GM10266 (cell line): Measurements from ENCODE around the gene ELF1.

Source experiments
- DNase-seq: peaks from one replicate; pipeline ENCODE4 v3.0.0; 2012; ENCODE audit errors: extremely low spot score
- TF ChIP-seq, protein P1 (sequence below): IDR thresholded peaks from 2 replicates; pipeline ENCODE4 v1.5.1; 2012; ENCODE audit warnings: mild to moderate bottlenecking, low read depth; ENCODE audit not compliant: control insufficient read depth, insufficient read depth; ENCODE audit errors: missing control alignments

ELF1 gene

GRCh38 chr13:40984668-40985366 is 34.3 kb downstream of the ELF1 start:
- no peak for DNase-seq
- TF ChIP-seq, protein P1, sequence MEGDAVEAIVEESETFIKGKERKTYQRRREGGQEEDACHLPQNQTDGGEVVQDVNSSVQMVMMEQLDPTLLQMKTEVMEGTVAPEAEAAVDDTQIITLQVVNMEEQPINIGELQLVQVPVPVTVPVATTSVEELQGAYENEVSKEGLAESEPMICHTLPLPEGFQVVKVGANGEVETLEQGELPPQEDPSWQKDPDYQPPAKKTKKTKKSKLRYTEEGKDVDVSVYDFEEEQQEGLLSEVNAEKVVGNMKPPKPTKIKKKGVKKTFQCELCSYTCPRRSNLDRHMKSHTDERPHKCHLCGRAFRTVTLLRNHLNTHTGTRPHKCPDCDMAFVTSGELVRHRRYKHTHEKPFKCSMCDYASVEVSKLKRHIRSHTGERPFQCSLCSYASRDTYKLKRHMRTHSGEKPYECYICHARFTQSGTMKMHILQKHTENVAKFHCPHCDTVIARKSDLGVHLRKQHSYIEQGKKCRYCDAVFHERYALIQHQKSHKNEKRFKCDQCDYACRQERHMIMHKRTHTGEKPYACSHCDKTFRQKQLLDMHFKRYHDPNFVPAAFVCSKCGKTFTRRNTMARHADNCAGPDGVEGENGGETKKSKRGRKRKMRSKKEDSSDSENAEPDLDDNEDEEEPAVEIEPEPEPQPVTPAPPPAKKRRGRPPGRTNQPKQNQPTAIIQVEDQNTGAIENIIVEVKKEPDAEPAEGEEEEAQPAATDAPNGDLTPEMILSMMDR = no peak

DNA sequence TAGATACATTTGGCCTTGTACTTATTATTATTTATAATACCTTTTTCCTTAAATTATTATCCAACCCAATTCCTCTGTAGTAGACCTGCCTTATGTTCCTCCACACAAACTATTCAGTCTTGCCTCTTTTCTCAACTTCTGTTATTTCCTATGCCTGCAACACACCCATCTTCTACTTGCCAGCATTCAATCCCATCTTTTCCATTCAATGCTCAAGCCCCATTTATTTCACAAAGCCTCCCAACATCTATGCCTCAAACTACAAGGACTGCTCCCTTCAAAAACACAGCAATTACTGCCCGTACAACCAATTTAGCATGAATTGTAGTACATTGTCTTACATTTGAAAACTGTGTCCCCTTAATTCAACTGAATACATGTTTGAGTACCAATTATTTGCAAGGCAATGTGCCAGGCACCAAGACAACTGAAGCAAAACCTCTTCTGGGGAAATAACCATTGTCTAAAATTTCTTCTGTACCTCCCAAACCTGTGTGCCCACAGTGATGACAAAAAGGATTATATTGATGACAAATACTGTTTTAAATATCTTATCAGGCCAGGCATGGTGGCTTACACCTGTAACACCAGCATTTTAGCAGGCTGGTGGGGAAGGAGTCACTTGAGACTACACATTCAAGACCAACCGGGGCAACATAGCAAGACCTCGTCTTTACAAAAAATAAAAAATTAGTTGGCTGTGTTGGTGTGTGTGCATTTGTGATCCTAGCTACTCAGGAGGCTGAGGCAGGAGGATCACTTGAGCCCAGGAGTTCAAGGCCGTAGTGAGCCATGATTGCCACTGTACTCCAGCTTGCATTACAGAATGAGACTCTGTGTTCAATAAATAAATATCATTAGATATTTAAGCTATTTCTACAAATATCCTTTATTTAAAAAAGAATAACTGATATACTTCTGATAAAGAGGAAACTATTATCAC is 35.1 kb downstream of the ELF1 start:
- no peak for DNase-seq
- TF ChIP-seq, protein P1 = no peak

DNA sequence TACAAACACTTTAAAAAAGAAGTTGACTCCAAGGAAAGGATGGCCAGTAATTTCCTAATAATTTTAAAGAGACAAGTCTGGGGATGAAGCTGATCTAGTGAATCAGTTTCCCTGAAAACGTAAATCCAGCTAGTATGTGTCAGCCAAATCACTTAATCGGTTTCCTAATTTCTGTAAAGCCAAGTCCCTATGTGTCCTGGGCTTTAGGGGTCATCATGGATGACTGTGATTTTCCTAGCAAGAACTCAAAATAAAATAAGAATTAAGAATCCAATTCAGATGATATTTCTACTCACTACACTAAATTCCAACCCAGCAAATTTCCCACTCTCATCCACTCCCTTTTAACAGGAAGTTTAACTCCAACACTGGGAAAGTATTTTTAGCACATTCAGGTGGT is 35.9 kb downstream of the ELF1 start:
- TF ChIP-seq, protein P1 = no peak
- no peak for DNase-seq

DNA sequence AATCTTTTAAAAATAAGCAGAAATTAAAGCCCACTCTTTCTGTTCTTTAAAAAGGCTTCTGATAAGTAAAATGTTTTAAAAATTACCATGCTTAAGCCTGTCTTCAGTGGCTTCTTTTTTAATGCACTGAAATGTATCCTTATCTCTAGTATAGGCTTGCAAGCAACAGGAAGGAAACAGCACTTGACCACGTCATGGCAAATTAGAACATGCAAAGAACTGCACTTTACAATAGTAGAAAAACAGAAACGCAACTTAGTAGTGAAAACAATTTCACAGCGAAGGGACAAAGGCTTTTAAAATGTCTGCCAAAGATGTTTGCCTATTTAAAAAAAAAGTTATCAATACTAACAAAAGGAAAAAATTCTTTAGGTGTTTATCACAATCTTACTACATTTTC is 36.3 kb downstream of the ELF1 start:
- TF ChIP-seq, protein P1 = no peak
- DNase-seq = peak; percentile 52

DNA sequence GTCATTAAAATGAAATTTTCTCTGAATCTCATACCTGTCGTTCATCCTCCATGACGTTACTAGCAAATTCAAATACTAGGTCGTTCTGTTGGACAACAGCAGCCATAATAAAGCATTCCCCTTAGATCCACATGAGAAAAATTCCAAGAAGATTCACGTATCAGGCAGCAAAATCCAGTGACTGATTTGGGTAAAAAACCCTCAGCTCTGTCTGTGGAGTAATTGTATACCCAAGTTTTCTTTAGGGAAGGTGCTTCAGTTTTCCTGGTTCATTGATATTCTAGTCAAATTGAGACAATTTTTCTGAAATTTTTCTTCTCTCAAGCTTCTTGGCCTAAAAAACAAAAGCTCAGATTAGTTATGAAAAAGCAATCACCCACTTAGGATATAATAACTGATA is 37.2 kb downstream of the ELF1 start:
- DNase-seq = no peak
- TF ChIP-seq, protein P1 = no peak

DNA sequence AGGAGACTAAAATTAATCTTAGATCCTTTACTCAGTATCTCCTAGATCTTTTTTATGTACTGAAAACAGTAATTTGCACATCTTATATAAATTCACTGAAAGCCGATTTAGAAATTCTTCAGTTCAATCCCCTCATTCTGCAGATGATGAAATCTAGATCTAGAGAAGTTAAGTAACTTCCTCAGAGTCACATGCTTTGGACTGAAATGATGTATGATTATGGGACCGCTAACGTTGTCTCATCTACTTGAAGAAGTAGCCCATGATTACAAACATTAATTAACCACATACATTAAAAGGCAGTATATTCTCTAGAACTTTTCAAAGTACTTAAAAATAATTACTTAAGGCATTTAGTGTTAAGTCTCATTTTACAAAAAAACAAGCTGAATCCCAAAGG is 37.8 kb downstream of the ELF1 start:
- TF ChIP-seq, protein P1 = no peak

DNA sequence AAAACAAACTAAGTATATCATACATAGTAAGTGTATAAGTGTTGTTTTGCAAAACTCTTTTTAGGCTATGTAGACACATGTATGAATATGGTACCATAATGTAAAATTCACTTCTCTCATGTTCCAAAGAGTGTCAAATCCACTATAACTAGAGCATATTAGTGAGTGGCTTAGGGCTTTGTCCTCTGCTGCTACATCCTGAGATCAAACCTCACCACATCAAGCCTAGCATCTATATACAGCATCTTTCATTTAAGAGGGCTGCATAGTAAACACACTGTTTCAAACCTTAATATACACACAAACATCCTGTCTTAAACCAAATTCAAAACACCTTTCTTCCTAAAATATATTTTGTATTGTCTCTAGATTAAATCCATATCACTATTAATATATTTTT is 38.7 kb downstream of the ELF1 start:
- DNase-seq = no peak
- TF ChIP-seq, protein P1 = no peak

More for the DNA sequence above, 37.8 kb downstream of the ELF1 start:
- DNase-seq = no peak
